Endometrium (tissue), 2 donors: ENCODE results near the gene DLEC1.
"Not testable (repeated sequence)": the region's sequence is repeated elsewhere in the genome, so short reads cannot be mapped to it uniquely, and the experiment has no call there.

ENCODE experiments used
- FAIRE-seq: peaks from 2 replicates; lab custom pipeline; 2012; peaks lifted over from hg19 to GRCh38; lab: Jason Lieb, UNC
- donor health status: control.
- donor health status: control.

Gene DLEC1

DNA sequence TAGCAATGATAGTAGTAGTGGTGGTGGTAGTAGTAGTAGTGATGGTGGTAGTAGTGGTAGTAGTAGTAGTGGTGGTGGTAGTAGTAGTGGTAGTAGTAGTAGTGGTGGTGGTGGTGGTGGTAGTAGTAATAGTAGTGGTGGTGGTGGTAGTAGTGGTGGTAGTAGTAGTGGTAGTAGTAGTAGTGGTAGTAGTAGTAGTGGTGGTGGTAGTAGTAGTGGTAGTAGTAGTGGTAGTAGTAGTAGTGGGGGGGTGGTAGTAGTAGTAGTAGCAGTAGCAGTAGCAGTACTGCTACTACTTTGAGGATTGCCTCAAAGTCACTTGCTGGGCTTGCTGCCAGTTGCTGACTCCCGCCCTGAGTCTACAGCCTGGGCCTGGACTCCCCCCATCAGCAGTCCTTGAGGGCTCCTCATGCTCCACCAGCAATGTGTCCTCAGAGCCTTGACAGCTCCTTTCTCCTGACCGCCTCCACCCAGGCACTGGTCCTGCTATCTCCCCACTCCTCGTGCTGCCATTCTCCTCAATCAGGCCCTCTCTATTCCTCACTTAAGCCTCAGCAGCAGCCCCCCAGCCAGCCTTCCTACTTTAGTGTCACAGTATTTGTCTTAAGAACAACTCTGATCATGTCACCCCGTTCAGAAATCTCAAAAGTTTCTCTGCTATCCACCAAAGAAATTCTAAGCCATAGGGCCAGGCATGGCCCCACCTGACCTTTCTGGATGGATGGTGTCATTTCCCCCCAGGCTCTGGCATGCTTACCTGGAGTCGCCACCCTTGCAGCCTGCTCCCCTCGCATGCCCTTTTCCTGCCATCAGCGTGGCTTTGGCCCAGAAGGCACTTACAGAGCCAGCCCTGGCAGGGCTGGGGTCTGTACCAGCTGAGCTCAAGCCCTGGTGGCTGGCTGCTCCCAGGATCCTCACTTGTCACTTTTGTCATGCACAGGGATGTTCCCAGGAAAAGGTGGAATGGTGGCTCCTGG, 45.6 kb downstream of the DLEC1 start:
- FAIRE-seq: no peak

DNA sequence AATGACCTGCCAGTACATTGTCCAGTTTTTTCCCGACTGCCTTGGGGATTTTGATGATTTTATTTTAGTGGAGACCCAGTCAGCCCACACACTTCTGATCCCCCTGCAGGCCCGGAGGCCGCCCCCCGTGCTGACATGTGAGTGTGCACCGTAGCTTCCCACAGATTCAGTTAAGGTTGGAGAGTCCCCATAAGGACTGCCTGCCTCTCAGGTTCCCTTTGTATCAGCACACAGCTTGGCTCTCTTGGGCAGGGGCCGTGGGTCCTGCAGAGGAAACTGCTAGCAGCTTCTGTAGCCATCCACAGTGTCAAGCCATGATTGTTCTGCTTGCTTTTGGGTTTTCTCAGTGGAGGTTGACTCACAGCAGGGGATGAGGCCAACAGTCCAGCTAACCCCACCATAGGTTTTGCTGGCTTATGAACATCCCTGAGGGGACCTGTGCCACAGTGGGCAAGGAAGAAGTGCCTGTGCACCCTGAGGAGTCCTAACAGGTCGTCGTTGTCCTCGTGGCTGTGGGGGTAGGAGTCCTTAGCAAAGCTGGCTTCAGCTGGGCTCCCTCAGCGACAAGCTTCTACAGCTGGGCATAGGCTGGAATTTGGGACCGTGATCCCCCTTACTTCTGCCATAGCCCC, 46.4 kb downstream of the DLEC1 start:
- FAIRE-seq: no peak

DNA sequence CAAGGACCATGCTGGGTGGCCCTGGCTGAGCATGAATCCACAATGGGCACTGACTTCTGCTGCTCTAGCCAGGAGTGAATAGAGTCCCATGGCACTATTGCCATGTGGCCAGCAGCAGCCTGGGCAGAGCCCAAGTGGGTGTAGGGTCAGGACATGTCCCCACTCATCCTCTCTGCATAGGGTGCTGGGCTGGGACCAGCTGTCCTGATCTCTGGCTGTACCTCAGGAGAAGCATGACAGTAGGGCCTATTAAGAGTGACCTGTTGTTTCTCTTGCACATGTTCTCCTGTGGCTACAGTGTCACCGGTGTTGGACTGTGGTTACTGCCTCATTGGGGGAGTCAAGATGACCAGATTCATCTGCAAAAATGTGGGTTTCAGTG, 46.9 kb downstream of the DLEC1 start:
- FAIRE-seq: no peak

GRCh38 chr3:38086496-38086895, 47.5 kb downstream of the DLEC1 start:
- FAIRE-seq: no peak

DNA sequence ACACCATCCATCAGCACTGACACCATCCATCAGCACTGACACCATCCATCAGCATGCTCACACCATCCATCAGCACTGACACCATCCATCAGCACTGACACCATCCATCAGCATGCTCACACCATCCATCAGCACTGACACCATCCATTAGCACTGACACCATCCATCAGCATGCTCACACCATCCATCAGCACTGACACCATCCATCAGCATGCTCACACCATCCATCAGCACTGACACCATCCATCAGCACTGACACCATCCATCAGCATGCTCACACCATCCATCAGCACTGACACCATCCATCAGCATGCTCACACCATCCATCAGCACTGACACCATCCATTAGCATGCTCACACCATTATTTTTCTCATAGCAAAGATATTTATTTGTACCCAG, 48.3 kb downstream of the DLEC1 start:
- FAIRE-seq: not testable (repeated sequence)

GRCh38 chr3:38088126-38089078, 49.4 kb downstream of the DLEC1 start:
- FAIRE-seq: no peak

DNA sequence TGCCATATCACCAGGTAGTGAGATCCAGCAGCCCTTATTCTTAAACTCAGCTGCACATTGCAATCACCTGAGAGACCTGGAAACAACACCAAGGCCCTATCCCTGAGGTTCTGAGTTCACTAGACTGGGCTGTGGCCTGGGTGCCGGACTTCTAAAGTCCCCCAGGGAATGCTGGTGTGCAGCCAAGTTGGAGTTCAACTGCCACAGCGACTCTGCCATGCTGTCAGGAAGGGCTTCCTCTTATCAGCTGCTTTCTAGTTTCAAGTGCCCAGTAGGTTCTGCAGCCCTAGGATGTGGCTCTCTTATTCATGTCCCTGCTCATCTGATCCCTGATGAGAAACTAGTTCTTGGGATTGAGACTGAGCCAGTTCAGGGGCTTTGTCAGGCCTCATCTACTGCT, 50.2 kb downstream of the DLEC1 start:
- FAIRE-seq: no peak

DNA sequence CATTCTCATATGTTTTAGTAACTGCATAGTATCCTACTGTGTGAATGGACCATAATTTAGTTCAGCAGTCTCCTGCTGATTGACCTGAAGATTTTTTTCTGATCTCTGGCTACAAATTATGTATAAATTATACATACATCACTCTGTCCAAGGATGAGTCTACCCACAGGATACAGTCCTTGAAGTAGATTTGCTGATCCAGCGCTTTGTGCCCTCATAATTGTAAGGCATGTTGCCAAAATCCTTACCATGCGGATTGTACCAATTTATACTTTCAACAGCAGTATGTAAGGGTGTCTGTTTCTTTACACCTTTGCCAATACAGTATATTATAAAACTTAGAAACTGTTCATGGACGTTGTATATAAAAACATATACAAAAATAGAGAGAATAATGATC, 51.4 kb downstream of the DLEC1 start:
- no peak for FAIRE-seq

DNA sequence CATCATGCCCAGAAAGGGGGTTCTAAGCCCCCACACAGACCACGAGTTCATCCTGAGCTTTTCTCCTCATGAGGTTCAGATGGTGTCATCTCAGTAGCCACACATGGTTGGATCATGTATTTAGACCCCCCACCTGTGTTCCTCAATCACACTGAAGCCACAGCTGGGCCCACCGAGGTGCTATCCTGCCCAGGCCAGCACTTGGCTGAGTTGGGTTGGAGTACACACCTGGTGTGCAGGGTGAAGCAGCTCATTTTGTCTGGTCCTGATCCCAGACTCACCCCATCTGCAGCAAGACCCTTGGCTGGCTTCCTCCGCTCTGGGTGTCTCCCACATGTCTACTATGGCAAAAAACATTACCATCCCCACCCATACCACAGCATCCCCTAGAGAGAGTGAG, 56.0 kb downstream of the DLEC1 start:
- no peak for FAIRE-seq

- no peak for FAIRE-seq
These were observed 56.9 kb downstream of the DLEC1 start for GRCh38 chr3:38095669-38096483.

GRCh38 chr3:38097446-38098375, 58.7 kb downstream of the DLEC1 start:
- no peak for FAIRE-seq

- FAIRE-seq: no peak
These were observed 59.3 kb downstream of the DLEC1 start for GRCh38 chr3:38098376-38098723.

DNA sequence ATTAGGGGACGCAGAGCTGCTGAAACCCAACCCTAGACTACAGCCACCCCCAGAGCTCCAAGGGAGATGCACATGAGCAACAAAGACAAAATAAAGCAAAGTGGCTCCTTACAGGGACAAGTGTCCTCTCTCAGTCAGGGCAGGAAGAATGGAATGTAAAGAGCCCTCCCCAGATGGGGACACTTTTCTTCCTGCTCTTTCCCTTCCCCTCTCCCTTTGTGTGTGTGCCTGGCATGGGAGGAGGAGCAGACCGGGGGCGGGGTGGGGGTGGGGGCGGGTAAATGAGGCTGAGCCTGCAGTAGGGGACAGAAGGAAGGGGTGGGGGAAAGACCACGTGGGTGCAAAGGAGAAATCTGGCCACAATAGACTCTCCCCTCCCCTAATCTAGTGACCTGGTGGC, 60.5 kb downstream of the DLEC1 start:
- no peak for FAIRE-seq

DNA sequence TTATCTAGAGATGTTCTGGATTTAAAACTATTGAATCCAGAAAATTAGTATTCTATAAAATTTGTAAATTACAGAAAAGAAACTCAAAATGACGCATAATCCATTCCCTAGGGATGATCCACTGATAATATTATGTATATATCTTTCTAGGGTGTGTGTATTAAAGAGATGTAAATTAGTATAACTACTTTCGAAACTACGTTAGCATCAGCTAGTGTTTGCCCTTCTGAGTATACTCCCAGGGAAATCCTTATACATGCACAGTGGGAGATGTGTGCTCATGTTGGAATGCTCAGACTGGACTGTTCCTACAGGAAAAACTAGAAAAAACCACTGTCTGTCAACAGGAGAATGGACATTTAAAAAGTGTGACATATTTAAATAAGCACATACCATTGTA, 61.5 kb downstream of the DLEC1 start:
- no peak for FAIRE-seq

DNA sequence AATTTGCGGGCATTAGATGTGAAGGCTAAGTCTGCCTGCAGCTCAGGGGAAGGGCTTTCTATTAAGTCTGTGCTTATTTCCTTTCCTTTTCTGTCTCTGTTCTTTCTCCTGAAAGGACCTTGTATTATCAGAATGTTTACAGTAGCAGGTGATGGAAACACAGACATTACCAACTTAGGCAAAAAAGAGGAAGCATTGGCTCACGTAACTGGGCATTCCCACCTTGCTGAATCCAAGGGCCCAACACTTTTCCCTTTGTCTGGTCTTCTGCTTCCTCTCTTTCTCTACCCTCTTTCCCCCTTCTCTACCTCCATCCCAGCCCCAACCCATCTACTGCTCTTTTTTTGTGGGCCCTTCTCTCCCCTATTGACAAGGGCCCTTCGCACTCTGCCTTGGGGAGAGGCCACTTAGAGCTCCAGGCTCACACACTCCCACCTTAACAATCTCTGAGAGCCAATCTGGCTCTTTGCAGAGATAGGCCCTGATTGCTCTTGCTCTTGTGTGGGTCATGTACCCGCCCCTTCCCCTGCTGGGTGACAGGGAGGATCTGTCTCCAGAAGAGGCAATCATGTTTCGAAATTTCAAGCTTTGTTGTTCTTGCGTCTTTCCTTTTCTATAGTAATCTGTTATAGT, 62.9 kb downstream of the DLEC1 start:
- FAIRE-seq: no peak

DNA sequence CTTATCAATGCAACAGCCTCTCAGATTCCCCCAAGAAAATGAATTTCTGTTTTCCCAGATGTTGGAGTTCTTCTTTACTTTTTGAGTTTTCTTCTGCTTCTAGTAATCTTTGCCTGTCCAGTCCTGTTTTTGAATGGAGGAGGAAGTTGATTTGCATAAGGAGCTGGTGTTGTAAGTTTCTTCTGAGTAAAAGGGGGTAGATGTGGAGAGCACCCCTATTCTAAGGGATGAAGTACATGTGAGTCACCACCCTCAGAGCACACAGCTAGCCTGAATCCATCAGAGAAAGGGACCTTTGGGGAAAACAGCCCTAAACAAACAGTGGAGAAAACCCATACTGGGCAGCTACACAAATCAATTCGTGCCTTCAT, 63.4 kb downstream of the DLEC1 start:
- FAIRE-seq: no peak

- FAIRE-seq: no peak
These were observed 66.5 kb downstream of the DLEC1 start for GRCh38 chr3:38105525-38105924.

- FAIRE-seq: no peak
These were observed 69.1 kb downstream of the DLEC1 start for GRCh38 chr3:38107911-38108648.
